GM18519 (cell line): Measurements from ENCODE around the gene NSD1.
"Not testable (repeated sequence)": the region's sequence is repeated elsewhere in the genome, so short reads cannot be mapped to it uniquely, and the experiment has no call there.

ENCODE experiments used
- ATAC-seq: cut with Tn5 transposase; IDR thresholded peaks from one replicate; pipeline ENCODE4 v1.9.1; 2021; ENCODE audit warnings: mild to moderate bottlenecking, moderate library complexity; ENCODE audit not compliant: unreplicated experiment, low FRiP score

NSD1 gene

GRCh38 chr5:177222269-177222668, 88.7 kb downstream of the NSD1 start:
- no peak for ATAC-seq

DNA sequence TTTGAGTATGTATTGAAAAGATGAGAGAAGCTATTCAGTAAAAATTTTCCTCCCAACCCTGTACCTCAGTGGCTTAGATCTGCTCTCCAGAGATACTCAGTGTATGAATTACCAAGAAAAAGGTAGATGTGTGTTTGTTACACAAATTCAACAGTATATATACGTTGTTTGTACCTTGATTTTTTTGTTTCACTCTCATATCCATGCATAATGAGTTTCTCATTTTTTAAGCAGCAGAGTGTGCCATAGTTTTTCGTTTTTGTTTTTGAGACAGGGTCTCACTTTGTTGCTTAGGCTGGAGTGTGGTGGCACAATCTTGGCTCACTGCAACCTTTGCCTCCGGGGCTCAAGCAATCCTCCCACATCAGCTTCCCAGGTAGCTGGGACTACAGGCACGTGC, 92.2 kb downstream of the NSD1 start:
- ATAC-seq: no peak

GRCh38 chr5:177226860-177227259, 93.3 kb downstream of the NSD1 start:
- ATAC-seq: no peak

GRCh38 chr5:177228751-177229150, 95.2 kb downstream of the NSD1 start:
- no peak for ATAC-seq

- ATAC-seq: no peak
Observed at GRCh38 chr5:177230660-177231059, 97.1 kb downstream of the NSD1 start.

GRCh38 chr5:177231479-177232250, 98.1 kb downstream of the NSD1 start:
- no peak for ATAC-seq

- no peak for ATAC-seq
Observed at GRCh38 chr5:177232358-177232757, 98.8 kb downstream of the NSD1 start.

GRCh38 chr5:177232761-177233160, 99.2 kb downstream of the NSD1 start:
- no peak for ATAC-seq

DNA sequence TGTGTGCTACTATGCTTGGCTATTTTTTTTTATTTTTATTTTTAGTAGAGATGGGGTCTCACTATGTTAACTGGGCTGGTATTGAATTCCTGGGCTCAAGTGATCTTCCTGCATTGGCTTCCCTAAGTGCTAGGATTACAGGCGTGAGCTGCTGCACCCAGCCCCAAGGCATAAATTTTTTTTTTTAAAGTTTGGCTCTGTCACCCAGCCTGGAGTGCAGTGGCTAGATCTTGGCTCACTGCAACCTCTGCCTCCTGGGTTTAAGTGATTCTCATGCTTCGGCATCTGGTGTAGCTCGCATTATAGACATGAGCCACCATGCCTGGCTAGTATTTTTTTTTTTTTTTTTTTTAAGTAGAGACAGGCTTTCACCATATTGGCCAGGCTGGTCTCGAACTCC, 99.6 kb downstream of the NSD1 start:
- ATAC-seq: no peak

- no peak for ATAC-seq
Observed at GRCh38 chr5:177233802-177234201, 100.2 kb downstream of the NSD1 start.

- ATAC-seq: no peak
Observed at GRCh38 chr5:177234841-177235240, 101.3 kb downstream of the NSD1 start.

DNA sequence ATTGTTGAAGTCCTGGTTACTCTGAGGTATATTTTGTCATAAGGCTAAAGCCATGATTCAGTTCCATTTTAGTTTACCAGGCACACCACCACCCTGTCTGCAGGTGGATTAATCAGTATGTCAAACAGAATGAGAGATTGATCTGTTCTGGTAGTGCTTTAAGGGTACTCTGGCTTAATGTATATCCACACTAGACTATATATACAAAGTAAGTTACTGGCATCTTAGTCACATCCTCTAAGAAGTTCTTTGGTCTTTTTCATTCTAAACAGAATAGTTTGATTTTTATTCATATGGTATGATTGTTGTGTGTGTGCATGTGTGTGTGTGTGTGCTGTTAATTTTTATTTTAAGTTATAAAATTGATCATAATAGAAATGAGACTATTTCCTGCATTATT, 108.2 kb downstream of the NSD1 start:
- ATAC-seq: no peak

GRCh38 chr5:177242304-177242703, 108.7 kb downstream of the NSD1 start:
- no peak for ATAC-seq

- no peak for ATAC-seq
Observed at GRCh38 chr5:177249761-177250537, 116.4 kb downstream of the NSD1 start.

- ATAC-seq: no peak
Observed at GRCh38 chr5:177253252-177253651, 119.7 kb downstream of the NSD1 start.

- no peak for ATAC-seq
Observed at GRCh38 chr5:177256296-177256695, 122.7 kb downstream of the NSD1 start.

DNA sequence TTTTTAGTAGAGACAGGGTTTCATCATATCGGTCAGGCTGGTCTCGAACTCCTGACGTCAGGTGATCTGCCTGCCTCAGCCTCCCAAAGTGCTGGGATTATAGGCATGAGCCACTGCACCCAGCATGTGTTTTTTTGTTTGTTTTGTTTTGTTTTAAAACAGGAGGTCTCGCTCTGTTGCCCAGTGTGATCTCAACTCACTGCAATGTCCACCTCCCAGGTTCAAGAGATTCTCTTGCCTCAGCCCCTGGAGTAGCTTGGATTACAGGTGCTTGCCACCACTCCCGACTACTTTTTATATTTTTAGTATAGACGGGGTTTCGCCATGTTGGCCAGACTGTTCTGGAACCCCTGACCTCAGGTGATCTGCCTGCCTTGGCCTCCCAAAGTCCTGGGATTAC, 125.1 kb downstream of the NSD1 start:
- ATAC-seq: not testable (repeated sequence)

GRCh38 chr5:177260961-177261360, 127.4 kb downstream of the NSD1 start:
- no peak for ATAC-seq

- ATAC-seq: no peak
Observed at GRCh38 chr5:177261510-177261909, 127.9 kb downstream of the NSD1 start.

- ATAC-seq: no peak
Observed at GRCh38 chr5:177264178-177264577, 130.6 kb downstream of the NSD1 start.

DNA sequence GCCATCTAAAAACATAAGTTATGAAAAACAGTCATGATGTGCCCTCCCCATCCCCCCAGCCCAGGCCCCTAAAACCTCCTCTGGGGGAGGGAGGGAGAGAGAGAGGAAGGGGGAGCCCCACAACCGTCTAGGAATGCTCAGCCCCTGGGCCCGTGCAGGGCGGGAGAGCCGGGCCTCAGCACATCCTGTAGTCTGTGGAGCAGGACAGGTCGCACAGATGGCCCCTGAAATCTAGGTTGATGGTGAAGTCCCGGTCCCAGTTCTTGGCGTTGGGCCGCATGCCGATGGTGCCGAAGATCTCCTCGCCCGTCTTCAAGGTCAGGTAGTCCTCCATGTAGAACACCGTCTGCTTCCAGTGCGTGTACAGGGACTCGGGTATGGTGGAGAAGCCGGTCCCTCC, 131.8 kb downstream of the NSD1 start:
- no peak for ATAC-seq
